Measurements from ENCODE around the gene PPP1CC.

The PPP1CC gene

DNA sequence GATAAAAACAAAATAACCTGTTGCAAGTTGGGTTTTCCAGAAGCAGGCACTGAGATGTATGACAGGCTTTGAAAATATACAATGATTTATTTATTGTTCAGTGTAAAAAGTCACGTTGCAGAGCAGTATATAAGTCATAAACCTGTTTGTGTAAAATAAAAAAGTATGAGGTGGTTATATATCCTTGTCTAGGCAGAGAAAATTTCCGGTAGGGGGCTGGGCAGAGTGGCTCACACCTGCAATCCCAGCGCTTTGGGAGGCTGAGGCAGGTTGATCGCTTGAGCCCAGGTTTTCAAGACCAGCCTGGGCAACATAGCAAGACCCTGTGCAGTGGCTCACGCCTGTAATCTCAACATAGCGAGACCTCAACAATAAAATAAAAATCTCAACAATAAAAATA is 16.2 kb upstream of the PPP1CC start:
- H2BK12ac ChIP-seq (ENCODE audit: low read length): no peak overlapping the region
- H3K79me1 ChIP-seq (ENCODE audit: low read depth, low read length): no peaks in the 10 kb centered on the region
- no peak overlapping the region for H3K4me3 ChIP-seq (ENCODE audit: low read length in 2 of 2)
- no peak overlapping the region for H2AK5ac ChIP-seq (ENCODE audit: low read depth, low read length)
- no peaks in the 10 kb centered on the region for H3K9me3 ChIP-seq (replicated peaks in 1 of 2; ENCODE audit: control insufficient read depth in 2 of 2, insufficient read depth in 1 of 2, low read depth in 1 of 2, low read length in 2 of 2)
- peaks cover 0 to 2% of the 10 kb centered on the region in 2 donors for H3K4me1 ChIP-seq (ENCODE audit: control insufficient read depth in 2 of 2, insufficient read depth in 1 of 2, low read depth in 1 of 2, low read length in 2 of 2)
- H4K91ac ChIP-seq (ENCODE audit: low read depth, low read length, poor library complexity): no peak overlapping the region
- H3K23ac ChIP-seq (ENCODE audit: low read depth, low read length, poor library complexity): no peak overlapping the region
- H2BK120ac ChIP-seq (ENCODE audit: low read depth, low read length): no peak overlapping the region
- no peak overlapping the region for H2BK15ac ChIP-seq (ENCODE audit: low read length)
- H3K27ac ChIP-seq (replicated peaks; ENCODE audit: low read length): no peak overlapping the region
- H2AFZ ChIP-seq (ENCODE audit: low read length): no peak overlapping the region
- H4K8ac ChIP-seq (ENCODE audit: low read depth, low read length): no peak overlapping the region
- no peak overlapping the region for H2BK5ac ChIP-seq (ENCODE audit: low read length)
- H3K14ac ChIP-seq (ENCODE audit: low read length): no peak overlapping the region
- DNase-seq (ENCODE audit: low spot score): no peak
- no peak overlapping the region for H3K4me2 ChIP-seq (ENCODE audit: insufficient read depth, low read length, poor library complexity, severe bottlenecking)
- H3K18ac ChIP-seq (ENCODE audit: low read length): no peak overlapping the region
- no peak overlapping the region for H3K9ac ChIP-seq (ENCODE audit: low read depth, low read length, poor library complexity)
- no CpG with 5 or more reads among the region's 6 CpGs for WGBS, 2 donors (ENCODE audit: extremely low coverage in 2 of 2, insufficient read length in 2 of 2, insufficient replicate concordance in 1 of 2)
- no peaks in the 10 kb centered on the region for H3K36me3 ChIP-seq (replicated peaks in 1 of 2; ENCODE audit: control insufficient read depth in 2 of 2, insufficient read depth in 2 of 2, low read length in 2 of 2)
- no peak overlapping the region for H3K4ac ChIP-seq (ENCODE audit: low read length)
- H3K27me3 ChIP-seq (ENCODE audit: control insufficient read depth in 3 of 3, insufficient read depth in 3 of 3, low read depth in 1 of 3, low read length in 3 of 3): peaks cover 0 to 7% (median 0%) of the 10 kb centered on the region in 3 experiments

DNA sequence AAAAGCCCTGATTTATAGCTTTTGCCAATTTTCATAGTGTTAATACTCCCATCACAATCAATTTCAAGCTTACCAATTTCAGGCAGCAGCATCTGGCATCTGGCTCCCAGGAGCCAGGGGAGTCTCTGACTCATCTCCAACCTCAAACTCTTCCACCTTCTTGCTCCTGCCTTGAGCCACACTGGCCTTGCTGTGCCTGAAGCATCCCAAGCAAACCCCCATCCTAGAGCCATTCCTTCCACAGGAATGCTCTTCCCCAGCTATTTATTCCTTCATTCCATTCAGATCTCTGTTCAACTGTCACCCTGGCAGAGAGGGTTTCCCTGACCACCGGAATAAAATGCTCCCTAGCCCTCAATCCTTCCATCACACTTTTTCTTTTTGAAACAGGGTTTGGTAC is 13.9 kb upstream of the PPP1CC start:
- Histone ChIP-seq H2AFZ (ENCODE audit: low read length) (no peak overlapping the region), H3K4ac (ENCODE audit: low read length) (no peak overlapping the region), H2BK120ac (ENCODE audit: low read depth, low read length) (no peak overlapping the region), H3K27me3 (ENCODE audit: control insufficient read depth in 3 of 3, insufficient read depth in 3 of 3, low read depth in 1 of 3, low read length in 3 of 3) (peaks cover 0 to 7% (median 0%) of the 10 kb centered on the region in 3 experiments), H2AK5ac (ENCODE audit: low read depth, low read length) (no peak overlapping the region), H3K36me3 (replicated peaks in 1 of 2; ENCODE audit: control insufficient read depth in 2 of 2, insufficient read depth in 2 of 2, low read length in 2 of 2) (no peaks in the 10 kb centered on the region), H3K4me1 (ENCODE audit: control insufficient read depth in 2 of 2, insufficient read depth in 1 of 2, low read depth in 1 of 2, low read length in 2 of 2) (no peaks in the 10 kb centered on the region), H3K9me3 (replicated peaks in 1 of 2; ENCODE audit: control insufficient read depth in 2 of 2, insufficient read depth in 1 of 2, low read depth in 1 of 2, low read length in 2 of 2) (no peaks in the 10 kb centered on the region), H3K4me3 (ENCODE audit: low read length in 2 of 2) (no peak overlapping the region), H3K9ac (ENCODE audit: low read depth, low read length, poor library complexity) (no peak overlapping the region), H3K18ac (ENCODE audit: low read length) (no peak overlapping the region), H2BK5ac (ENCODE audit: low read length) (no peak overlapping the region), H3K4me2 (ENCODE audit: insufficient read depth, low read length, poor library complexity, severe bottlenecking) (no peak overlapping the region), H2BK15ac (ENCODE audit: low read length) (no peak overlapping the region), H2BK12ac (ENCODE audit: low read length) (no peak overlapping the region), H3K79me1 (ENCODE audit: low read depth, low read length) (no peaks in the 10 kb centered on the region), H3K23ac (ENCODE audit: low read depth, low read length, poor library complexity) (no peak overlapping the region), H4K91ac (ENCODE audit: low read depth, low read length, poor library complexity) (no peak overlapping the region), H3K27ac (replicated peaks; ENCODE audit: low read length) (no peak overlapping the region), H4K8ac (ENCODE audit: low read depth, low read length) (no peak overlapping the region), H3K14ac (ENCODE audit: low read length) (no peak overlapping the region)
- WGBS, 2 donors (ENCODE audit: extremely low coverage in 2 of 2, insufficient read length in 2 of 2, insufficient replicate concordance in 1 of 2): no CpG with 5 or more reads among the region's 1 CpG
- no peak for DNase-seq (ENCODE audit: low spot score)

DNA sequence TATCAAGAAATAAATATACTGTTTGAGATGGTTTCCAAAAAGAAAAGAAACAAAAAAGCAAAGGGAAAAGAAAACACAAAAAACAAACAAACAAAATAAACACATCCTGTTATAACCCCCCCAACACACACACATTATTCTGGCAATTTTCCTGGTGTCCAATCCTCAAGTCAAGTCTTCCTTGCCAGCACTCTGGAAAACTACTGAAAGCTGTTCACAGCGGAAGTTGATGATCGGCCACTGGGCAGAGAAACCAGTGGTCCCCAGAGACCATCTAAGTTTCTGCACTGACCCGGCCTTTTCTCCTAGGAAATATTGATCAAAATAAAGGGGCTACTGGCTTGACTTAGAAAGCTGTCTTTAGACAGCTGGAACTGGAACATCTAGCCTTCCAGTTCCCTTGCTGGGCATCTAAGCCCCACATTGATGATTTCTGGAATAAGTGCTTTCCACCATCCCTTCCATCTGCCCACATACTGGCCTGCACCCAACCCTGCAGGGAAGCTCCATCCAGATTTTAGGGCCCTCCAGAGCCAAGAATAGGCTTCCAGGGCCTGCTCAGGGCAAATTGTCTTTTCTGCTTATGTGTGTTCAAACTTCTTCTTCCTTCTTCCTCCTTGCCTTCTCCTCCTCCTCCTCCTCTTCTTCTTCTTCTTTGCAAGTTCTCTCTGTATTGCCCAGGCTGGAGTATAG is 11.6 kb upstream of the PPP1CC start:
- H4K8ac ChIP-seq (ENCODE audit: low read depth, low read length): no peak overlapping the region
- no peak overlapping the region for H3K14ac ChIP-seq (ENCODE audit: low read length)
- H2BK120ac ChIP-seq (ENCODE audit: low read depth, low read length): no peak overlapping the region
- no peaks in the 10 kb centered on the region for H3K79me1 ChIP-seq (ENCODE audit: low read depth, low read length)
- no peaks in the 10 kb centered on the region for H3K9me3 ChIP-seq (replicated peaks in 1 of 2; ENCODE audit: control insufficient read depth in 2 of 2, insufficient read depth in 1 of 2, low read depth in 1 of 2, low read length in 2 of 2)
- no peak overlapping the region for H2AFZ ChIP-seq (ENCODE audit: low read length)
- H3K4me2 ChIP-seq (ENCODE audit: insufficient read depth, low read length, poor library complexity, severe bottlenecking): no peak overlapping the region
- DNase-seq (ENCODE audit: low spot score): no peak
- no peak overlapping the region for H3K4me3 ChIP-seq (ENCODE audit: low read length in 2 of 2)
- no peak overlapping the region for H4K91ac ChIP-seq (ENCODE audit: low read depth, low read length, poor library complexity)
- no peak overlapping the region for H3K27ac ChIP-seq (replicated peaks; ENCODE audit: low read length)
- no CpG with 5 or more reads among the region's 3 CpGs for WGBS, 2 donors (ENCODE audit: extremely low coverage in 2 of 2, insufficient read length in 2 of 2, insufficient replicate concordance in 1 of 2)
- H2BK5ac ChIP-seq (ENCODE audit: low read length): no peak overlapping the region
- no peaks in the 10 kb centered on the region for H3K36me3 ChIP-seq (replicated peaks in 1 of 2; ENCODE audit: control insufficient read depth in 2 of 2, insufficient read depth in 2 of 2, low read length in 2 of 2)
- H2AK5ac ChIP-seq (ENCODE audit: low read depth, low read length): no peak overlapping the region
- H2BK15ac ChIP-seq (ENCODE audit: low read length): no peak overlapping the region
- no peak overlapping the region for H2BK12ac ChIP-seq (ENCODE audit: low read length)
- no peaks in the 10 kb centered on the region for H3K4me1 ChIP-seq (ENCODE audit: control insufficient read depth in 2 of 2, insufficient read depth in 1 of 2, low read depth in 1 of 2, low read length in 2 of 2)
- H3K23ac ChIP-seq (ENCODE audit: low read depth, low read length, poor library complexity): no peak overlapping the region
- H3K4ac ChIP-seq (ENCODE audit: low read length): no peak overlapping the region
- no peak overlapping the region for H3K9ac ChIP-seq (ENCODE audit: low read depth, low read length, poor library complexity)
- H3K18ac ChIP-seq (ENCODE audit: low read length): no peak overlapping the region
- H3K27me3 ChIP-seq (ENCODE audit: control insufficient read depth in 3 of 3, insufficient read depth in 3 of 3, low read depth in 1 of 3, low read length in 3 of 3): peaks cover 0 to 7% (median 0%) of the 10 kb centered on the region in 3 experiments

DNA sequence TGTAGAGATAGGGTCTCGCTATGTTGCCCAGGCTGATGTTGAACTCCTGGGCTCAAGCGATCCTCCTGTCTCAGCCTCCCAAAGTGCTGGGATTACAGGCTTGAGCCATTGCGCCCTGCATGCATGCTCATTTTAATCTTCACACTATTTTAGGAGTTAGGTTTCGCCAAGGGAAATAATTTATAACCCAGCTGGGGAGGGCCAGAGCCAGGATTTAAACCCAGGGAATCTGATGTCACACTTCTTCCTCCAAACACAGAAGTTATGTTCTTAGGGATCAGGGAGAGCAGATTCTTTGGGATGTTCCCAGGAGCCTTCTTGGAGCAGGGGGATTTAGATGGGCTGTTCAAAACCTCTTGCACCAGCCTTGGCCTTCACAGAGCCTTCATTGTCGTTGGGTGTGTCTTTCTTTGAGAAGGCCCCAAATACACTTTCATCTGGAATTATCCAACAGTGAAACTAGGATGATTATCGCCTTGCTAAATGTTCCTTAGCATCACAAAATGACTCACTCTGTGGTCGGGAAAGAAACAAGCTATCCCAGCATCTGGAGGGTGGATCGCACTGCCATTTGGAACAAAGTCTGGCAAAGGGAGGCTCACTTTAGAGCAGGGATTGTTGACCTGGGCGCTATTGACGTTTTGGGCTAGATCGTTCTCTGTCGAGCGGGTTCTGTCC is 8.2 kb upstream of the PPP1CC start:
- Histone ChIP-seq H2BK5ac (ENCODE audit: low read length) (no peak overlapping the region), H3K27ac (replicated peaks; ENCODE audit: low read length) (no peak overlapping the region), H3K14ac (ENCODE audit: low read length) (no peak overlapping the region), H2BK12ac (ENCODE audit: low read length) (no peak overlapping the region), H3K9ac (ENCODE audit: low read depth, low read length, poor library complexity) (no peak overlapping the region), H3K9me3 (replicated peaks in 1 of 2; ENCODE audit: control insufficient read depth in 2 of 2, insufficient read depth in 1 of 2, low read depth in 1 of 2, low read length in 2 of 2) (no peaks in the 10 kb centered on the region), H4K8ac (ENCODE audit: low read depth, low read length) (no peak overlapping the region), H3K4me2 (ENCODE audit: insufficient read depth, low read length, poor library complexity, severe bottlenecking) (no peak overlapping the region), H3K4me3 (ENCODE audit: low read length in 2 of 2) (no peak overlapping the region), H3K4ac (ENCODE audit: low read length) (no peak overlapping the region), H3K23ac (ENCODE audit: low read depth, low read length, poor library complexity) (no peak overlapping the region), H3K18ac (ENCODE audit: low read length) (no peak overlapping the region), H2BK120ac (ENCODE audit: low read depth, low read length) (no peak overlapping the region), H3K27me3 (ENCODE audit: control insufficient read depth in 3 of 3, insufficient read depth in 3 of 3, low read depth in 1 of 3, low read length in 3 of 3) (peaks cover 0 to 7% (median 2%) of the 10 kb centered on the region in 3 experiments), H2BK15ac (ENCODE audit: low read length) (no peak overlapping the region), H2AFZ (ENCODE audit: low read length) (no peak overlapping the region), H3K4me1 (ENCODE audit: control insufficient read depth in 2 of 2, insufficient read depth in 1 of 2, low read depth in 1 of 2, low read length in 2 of 2) (no peaks in the 10 kb centered on the region), H3K36me3 (replicated peaks in 1 of 2; ENCODE audit: control insufficient read depth in 2 of 2, insufficient read depth in 2 of 2, low read length in 2 of 2) (no peaks in the 10 kb centered on the region), H4K91ac (ENCODE audit: low read depth, low read length, poor library complexity) (no peak overlapping the region), H2AK5ac (ENCODE audit: low read depth, low read length) (no peak overlapping the region), H3K79me1 (ENCODE audit: low read depth, low read length) (no peaks in the 10 kb centered on the region)
- DNase-seq (ENCODE audit: low spot score): no peak
- no CpG with 5 or more reads among the region's 13 CpGs for whole genome bisulfite sequencing, 2 donors (ENCODE audit: extremely low coverage in 2 of 2, insufficient read length in 2 of 2, insufficient replicate concordance in 1 of 2)
